Liver (tissue), 3 donors: ENCODE data around the gene POLL.
"Not testable (repeated sequence)": the region's sequence is repeated elsewhere in the genome, so short reads cannot be mapped to it uniquely, and the experiment has no call there.

Experiments used
- EGR1 ChIP-seq, 2 donors: IDR thresholded peaks; 2 replicates each; pipeline ENCODE4 v1.6.1; 2016 to 2018; ENCODE audit warnings: antibody characterized with exemption in 2 of 2, low read depth in 2 of 2
- FOXA2 ChIP-seq: IDR thresholded peaks from 2 replicates; pipeline ENCODE4 v1.6.1; 2016; ENCODE audit warnings: antibody characterized with exemption
- GABPA ChIP-seq, 2 donors: IDR thresholded peaks in 1 of 2; conservative IDR thresholded peaks in 1 of 2; 2 replicates each; pipeline ENCODE4 v1.6.1; 2016; ENCODE audit warnings: antibody characterized with exemption in 2 of 2, mild to moderate bottlenecking in 1 of 2, moderate library complexity in 1 of 2
- RAD21 ChIP-seq, 2 donors: IDR thresholded peaks; 2 replicates each; pipeline ENCODE4 v1.6.1; 2016; ENCODE audit warnings: antibody characterized with exemption in 2 of 2, mild to moderate bottlenecking in 2 of 2
- SP1 ChIP-seq: IDR thresholded peaks from 2 replicates; pipeline ENCODE4 v1.6.1; 2018; ENCODE audit warnings: antibody characterized with exemption, mild to moderate bottlenecking
- TF ChIP-seq, protein P1 (sequence below): fragments of 150-350 bp; IDR thresholded peaks from 2 replicates; pipeline ENCODE4 v1.5.1; 2017; ENCODE audit warnings: improper control_type of control experiment, low read depth, low read length; ENCODE audit not compliant: missing input control
- donor health status: healthy.
- donor health status: healthy.

DNA sequence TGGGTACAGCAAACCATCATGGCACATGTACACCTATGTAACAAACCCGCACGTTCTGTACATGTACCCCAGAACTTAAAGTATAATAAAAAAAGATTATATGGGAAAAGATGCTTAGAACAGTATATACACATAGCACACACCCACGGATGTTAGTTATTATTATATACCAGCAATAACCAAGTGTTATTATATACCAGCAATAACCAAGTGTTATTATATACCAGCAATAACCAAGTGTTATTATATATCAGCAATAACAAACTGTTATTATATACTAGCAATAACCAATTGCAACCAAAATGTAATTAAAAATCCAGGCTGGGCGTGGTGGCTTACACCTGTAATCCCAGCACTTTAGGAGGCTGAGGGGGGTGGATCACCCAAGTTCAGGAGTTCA lies 45.5 kb upstream of the POLL start:
- TF ChIP-seq SP1; RAD21 (IDR thresholded peaks at IDR 0.05); GABPA (IDR thresholded peaks at IDR 0.05 in 1 of 2, conservative IDR thresholded peaks at IDR 0.05 in 1 of 2); EGR1 (IDR thresholded peaks at IDR 0.05; ENCODE audit: low read depth in 2 of 2); FOXA2: not testable (repeated sequence)
- TF ChIP-seq, protein P1, sequence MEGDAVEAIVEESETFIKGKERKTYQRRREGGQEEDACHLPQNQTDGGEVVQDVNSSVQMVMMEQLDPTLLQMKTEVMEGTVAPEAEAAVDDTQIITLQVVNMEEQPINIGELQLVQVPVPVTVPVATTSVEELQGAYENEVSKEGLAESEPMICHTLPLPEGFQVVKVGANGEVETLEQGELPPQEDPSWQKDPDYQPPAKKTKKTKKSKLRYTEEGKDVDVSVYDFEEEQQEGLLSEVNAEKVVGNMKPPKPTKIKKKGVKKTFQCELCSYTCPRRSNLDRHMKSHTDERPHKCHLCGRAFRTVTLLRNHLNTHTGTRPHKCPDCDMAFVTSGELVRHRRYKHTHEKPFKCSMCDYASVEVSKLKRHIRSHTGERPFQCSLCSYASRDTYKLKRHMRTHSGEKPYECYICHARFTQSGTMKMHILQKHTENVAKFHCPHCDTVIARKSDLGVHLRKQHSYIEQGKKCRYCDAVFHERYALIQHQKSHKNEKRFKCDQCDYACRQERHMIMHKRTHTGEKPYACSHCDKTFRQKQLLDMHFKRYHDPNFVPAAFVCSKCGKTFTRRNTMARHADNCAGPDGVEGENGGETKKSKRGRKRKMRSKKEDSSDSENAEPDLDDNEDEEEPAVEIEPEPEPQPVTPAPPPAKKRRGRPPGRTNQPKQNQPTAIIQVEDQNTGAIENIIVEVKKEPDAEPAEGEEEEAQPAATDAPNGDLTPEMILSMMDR = not testable (repeated sequence)
